NCI-H128 (cell line): ENCODE results near the gene CCNDBP1.
A peak's percentile ranks its signal among the peaks of the same experiment; 100 is the strongest.
"Not testable (repeated sequence)": the region's sequence is repeated elsewhere in the genome, so short reads cannot be mapped to it uniquely, and the experiment has no call there.

ENCODE experiments used
- DNase-seq: peaks from one replicate; lab custom pipeline; 2025; ENCODE audit not compliant: unreplicated experiment; lab: John Stamatoyannopoulos, UW

CCNDBP1 gene

DNA sequence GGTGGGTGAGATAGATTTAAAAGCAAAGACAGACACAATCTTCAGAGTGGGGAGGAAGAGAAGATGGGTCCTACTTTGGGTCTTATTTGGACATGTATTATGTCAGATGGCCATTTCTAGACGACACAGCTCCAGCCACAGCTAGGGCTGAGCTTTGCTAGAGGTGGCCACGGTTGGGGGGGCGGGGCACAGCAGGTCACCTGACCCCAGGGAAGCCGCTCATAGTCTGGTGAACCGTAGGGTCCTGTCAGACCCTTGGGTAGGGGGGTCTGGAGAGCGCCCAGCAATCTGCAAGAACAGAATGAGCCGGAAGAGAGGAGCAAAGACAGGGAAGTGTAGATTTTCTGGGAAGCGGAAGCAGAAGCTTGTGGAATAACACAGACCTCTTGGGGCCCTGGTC, 29.0 kb downstream of the CCNDBP1 start:
- DNase-seq = no peak

GRCh38 chr15:43214592-43215295, 29.5 kb downstream of the CCNDBP1 start:
- no peak for DNase-seq

GRCh38 chr15:43215961-43216360, 30.8 kb downstream of the CCNDBP1 start:
- no peak for DNase-seq

- no peak for DNase-seq
These were observed 33.9 kb downstream of the CCNDBP1 start for GRCh38 chr15:43218908-43219706.

DNA sequence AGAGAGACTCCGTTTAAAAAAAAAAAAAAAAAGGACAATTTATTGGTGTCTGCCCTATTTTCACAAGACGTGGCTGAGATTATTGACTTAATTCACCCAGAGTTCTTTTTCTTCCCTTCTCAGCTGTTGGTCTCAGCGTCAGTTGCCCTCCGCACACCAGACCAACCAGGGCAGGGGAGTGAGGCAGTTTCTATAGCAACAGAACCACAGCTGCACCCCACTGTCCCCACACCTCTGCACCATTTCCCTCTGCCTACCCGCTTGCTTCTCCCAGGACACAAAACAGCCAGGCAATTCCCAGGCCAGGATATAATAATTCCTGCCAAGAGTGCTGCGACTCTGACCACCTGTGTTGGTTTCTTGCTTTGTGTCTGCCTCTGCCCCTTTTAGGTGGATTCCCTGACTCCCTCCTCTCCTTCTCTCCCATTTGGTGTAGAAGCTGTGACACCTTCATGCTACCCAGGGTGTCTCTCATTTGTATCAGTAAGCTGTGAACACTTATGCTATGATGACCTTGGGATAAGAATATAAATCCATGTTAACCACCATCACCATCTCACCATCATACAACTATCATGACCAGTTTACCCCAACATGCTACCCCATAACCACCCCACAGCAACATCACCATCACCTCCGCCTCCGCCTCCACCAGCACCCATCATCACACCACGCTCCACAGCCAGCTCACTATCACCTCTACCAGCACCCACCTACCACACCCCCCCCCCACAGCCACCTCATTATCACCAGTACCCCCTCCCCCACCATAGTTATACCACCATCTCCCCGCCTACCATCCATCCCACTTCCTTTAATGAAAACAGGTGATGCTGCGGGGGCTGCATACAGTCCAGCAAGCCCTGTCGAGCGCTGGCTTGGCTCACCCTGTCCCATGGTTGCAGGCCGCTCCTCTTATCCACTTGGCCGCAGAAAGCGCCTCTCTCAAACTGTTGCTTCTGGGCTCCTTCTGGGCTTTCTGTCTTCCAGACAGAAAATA, 35.0 kb downstream of the CCNDBP1 start:
- DNase-seq = no peak

DNA sequence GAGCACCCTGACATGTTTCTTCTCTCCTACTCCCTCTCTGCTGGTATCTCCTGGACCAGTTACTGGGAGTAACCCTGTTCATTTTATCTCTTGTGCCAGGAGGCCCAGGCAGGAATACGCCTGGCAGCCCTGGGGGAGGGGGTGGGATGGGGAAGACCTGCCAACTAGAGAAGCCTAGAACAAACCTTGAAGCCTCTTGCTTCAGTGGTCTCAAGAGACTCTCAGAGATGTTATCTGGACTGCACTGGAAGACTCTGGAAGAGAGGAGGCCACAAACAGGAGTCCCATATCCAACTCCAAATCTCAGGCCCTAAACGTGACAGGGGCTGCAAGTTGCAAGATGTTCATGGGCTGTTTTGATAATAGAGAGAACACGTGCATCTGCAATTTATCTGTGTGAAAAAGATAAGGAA, 35.8 kb downstream of the CCNDBP1 start, which contains the start of gene EPB42:
Gene EPB42 (minus strand): TSS at position 28 of the 413 bp plus-strand sequence. CDS start 193 bp downstream, outside the sequence.
- no peak for DNase-seq

DNA sequence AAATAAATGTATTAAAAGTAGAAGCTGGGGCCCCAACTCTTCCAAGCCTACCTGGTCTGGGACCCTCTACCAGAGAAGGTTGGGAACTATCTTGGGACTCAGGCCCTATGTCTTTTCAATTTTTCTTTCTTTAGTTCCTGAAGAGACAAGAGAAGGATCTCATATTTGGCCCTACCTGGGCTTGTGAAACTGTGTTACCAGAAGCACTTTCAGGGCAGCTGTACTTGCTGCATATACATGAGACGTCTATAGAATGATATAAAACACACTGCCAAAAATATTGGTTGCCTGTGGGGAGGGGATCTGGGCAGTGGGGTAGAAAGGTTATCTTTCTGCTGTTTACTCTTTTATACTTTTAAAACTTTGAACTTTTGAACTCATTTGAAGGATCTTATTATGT, 36.2 kb downstream of the CCNDBP1 start:
- DNase-seq = no peak

- DNase-seq = peak; percentile 2
These were observed 40.2 kb downstream of the CCNDBP1 start for GRCh38 chr15:43225201-43225949.

DNA sequence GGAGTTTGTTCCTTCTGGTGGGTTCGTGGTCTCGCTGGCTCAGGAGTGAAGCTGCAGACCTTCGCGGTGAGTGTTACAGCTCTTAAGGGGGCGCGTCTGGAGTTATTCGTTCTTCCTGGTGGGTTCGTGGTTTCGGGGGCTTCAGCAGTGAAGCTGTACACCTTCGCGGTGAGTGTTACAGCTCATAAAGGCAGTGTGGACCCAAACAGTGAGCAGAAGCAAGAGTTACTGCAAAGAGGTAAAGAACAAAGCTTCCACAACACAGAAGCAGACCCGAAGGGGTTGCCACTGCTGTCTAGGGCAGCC, 40.7 kb downstream of the CCNDBP1 start:
- DNase-seq = not testable (repeated sequence)

DNA sequence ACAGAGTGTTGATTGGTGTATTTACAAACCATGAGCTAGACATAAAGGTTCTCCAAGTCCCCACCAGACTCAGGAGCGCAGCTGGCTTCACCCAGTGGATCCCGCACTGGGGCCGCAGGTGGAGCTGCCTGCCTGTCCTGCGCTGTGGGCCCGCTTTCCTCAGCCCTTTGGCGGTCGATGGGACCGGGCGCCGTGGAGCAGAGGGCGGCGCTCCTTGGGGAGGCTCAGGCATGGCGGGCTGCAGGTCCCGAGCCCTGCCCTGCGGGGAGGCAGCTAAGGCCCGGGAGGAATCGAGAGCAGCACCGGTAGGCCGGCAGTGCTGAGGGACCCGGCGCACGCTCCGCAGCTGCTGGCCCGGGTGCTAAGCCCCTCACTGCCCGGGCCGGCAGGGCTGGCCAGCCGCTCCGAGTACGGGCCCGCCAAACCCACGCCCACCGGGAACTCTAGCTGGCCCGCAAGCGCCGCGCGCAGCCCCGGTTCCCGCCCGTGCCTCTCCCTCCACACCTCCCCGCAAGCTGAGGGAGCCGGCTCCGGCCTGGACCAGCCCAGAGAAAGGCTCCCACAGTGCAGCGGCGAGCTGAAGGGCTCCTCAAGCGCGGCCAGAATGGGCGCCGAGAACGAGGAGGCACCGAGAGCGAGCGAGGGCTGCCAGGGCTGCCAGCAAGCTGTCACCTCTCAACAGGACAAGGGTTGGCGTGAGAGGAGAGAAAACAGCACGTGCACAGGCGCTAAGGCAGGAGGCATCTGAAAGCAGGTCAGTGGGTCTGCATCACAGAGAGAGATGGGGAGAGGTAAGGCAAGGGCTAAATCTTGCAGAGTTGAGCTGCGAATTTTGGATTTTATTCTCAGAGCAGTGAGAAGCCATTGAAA, 41.5 kb downstream of the CCNDBP1 start:
- DNase-seq = no peak

DNA sequence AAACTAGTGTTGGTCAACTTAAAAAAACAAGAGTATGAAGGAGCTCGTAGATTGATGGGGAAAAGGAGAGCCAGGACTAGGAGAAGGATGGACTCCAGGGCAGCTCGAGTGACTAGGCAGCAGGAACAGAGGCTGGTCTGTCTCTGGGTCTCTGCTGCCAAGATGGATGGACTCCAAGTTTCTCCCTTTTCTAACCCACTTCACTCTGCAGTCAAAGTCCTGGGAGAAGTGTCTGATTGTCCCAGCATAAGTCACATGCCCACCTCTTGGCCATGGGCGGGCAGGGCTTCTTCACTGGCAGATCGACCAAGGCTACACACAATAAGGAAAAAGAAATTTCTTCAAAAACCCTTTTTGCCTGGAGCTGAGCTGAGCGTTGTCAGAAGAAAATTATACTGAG, 44.8 kb downstream of the CCNDBP1 start:
- DNase-seq = no peak

DNA sequence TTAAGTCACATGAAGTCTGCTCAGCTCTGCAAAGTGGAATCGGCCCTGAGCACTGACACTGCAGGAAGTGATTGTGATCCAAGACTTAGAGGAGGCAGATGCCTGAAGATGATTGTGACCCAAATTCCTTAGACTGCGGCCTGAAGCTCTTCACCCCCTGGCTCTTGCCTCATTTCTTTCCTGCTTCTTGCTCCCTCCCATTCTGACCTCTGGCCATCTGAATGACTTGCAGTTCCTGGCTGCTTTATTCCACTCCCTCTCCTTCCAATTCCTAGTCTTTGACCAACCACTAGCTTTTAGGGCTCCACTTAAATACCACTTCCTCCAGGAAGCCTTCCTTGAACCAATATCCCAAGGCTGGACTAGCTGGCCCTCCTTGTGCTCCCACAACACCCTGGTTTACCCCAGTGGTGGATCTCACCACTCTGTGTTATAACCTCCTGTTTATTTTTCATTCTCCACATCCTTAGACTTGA, 45.5 kb downstream of the CCNDBP1 start:
- no peak for DNase-seq

DNA sequence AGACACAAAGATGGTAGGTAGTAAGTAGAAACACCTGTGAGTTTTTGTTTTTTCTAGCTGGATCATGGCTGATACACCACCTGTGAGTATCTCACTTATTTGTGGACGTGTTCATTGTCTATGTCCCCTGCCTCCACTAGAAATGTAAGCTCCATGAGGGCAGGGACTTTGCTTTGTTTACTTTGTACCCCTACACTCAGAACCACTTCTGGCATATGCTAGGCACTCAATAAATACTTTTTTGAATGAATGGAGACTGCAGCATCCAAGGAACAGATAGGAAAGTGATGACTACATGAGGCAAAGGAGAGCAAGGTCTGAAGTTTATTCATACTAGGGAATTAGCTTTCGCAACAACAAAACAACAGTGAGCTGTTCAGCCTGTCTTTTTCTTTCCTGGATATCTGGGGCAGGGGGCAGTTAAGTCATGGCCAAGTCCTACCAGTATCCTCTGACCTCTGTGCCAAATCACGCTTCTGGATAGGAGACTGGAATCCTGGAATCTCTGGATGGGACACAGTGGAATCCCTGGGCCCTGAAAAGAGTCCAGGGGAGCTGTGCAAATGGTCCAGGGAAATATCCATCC, 47.2 kb downstream of the CCNDBP1 start:
- DNase-seq = no peak

DNA sequence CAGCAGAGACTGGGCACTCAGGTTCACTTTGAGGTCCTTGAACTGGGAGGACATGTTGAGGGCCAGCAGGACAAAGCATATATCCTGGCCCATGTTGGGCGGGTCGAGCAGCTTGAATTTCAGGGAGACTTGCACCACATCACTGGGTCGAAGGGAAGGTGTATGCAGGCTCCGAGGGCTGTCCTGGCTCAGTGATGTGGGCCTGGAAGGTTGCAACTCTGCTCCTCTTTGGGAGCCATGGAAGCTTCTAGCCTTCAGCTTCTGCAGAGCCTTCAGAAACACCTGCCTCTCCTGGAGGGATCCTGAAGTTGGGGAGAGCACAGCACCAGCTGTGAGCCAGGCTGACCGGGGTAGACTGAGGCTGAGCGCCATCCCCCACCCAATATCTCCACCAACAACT, 50.3 kb downstream of the CCNDBP1 start:
- DNase-seq = no peak

- no peak for DNase-seq
These were observed 52.8 kb downstream of the CCNDBP1 start for GRCh38 chr15:43237842-43238470.

- DNase-seq = no peak
These were observed 53.5 kb downstream of the CCNDBP1 start for GRCh38 chr15:43238671-43239131.

DNA sequence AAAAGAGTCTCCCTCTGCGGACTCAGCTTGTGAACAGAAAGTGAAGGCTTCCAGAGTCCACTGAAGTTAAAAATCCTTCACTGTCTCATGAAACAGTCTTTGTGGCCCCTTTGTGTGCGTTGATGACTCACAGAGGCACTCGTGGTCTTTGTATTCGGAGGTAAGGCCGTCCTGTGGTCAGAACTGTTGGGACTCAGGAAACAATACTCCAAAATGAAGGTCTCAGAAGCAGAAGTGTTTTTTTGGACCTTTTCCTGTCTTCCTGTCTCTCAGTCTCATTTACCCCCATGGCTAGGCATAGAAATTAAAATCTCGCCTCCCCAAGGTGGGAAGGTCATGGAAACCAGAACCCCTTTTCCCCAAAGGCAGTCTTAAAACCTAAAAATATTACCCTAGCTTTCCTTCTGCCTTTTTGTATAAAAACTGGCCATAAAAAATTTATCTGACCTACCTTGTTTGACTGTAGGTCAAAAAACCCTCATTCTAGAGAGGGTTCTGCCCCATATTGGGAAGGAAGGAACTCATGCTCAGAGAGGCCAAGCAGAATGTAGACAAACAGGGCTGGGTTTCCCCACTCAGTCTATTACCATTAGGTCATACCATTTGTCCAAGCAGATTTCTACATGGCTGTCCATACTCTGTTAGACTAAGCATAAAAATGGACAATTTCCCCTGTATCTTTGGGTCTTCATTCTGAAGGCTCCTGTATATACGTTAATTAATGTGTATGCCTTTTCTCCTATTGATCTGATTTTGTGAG, 54.7 kb downstream of the CCNDBP1 start:
- DNase-seq = no peak

GRCh38 chr15:43241100-43241499, 55.9 kb downstream of the CCNDBP1 start:
- DNase-seq = no peak
